ENCODE data around the gene GLRX5.
A peak's percentile ranks its signal among the peaks of the same experiment; 100 is the strongest.
"Not testable (repeated sequence)": the region's sequence is repeated elsewhere in the genome, so short reads cannot be mapped to it uniquely, and the experiment has no call there.

The GLRX5 gene

DNA sequence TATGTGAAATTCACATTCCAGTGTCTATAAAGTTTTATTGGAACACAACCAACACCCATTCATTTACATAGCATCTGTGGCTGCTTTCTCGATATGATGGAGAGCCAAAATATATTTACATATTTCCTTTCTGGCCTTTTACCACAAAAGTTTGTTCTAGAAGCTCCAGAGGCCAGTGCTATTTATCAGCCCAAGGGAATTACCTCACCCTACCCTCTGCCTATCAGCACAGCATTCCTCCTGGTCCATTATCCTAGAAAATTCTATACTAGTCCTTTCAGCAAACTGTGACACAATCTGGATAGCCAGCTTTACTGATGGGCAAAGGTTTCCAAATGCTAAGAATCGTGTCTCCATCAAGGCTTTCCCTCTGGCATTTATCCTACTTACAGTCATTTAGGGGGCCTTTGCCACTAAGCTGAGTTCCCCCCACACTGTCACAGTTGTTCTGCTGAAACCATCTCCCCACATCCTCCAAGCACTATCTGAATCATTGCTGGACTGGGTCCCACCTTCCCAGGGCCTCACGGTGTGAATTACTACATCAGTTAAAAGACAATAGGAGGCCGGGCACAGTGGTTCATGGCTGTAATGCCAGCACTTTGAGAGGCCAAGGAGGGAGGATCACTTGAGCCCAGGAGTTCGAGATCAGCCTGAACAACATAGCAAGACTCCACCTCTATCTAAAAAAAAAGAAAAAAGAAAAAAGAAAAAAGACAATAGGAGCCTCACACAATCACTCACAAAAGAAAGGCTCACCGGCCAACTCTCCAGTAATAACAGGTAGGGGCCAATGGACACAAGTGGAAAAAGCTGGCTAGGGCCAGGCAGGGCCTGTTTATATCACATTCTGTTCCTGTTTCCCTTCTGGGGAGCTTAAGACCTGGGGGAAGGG, 30.5 kb upstream of the GLRX5 start:
- ATAC-seq (replicated peaks) (peak; percentile 47), DNase-seq (no peak)
- Mint-ChIP-seq H3K36me3 (ENCODE audit: insufficient read depth) (peaks cover 18% of the 10 kb centered on the region), H3K9me3 (no peaks in the 10 kb centered on the region), H3K27ac (peak overlapping the region; percentile 85 to 90), H3K27me3 (no peaks in the 10 kb centered on the region), H3K4me3 (peak overlapping the region; percentile 61 to 75), H3K4me1 (ENCODE audit: low read depth in 2 of 2) (peaks cover 52 to 66% of the 10 kb centered on the region in 2 donors)

DNA sequence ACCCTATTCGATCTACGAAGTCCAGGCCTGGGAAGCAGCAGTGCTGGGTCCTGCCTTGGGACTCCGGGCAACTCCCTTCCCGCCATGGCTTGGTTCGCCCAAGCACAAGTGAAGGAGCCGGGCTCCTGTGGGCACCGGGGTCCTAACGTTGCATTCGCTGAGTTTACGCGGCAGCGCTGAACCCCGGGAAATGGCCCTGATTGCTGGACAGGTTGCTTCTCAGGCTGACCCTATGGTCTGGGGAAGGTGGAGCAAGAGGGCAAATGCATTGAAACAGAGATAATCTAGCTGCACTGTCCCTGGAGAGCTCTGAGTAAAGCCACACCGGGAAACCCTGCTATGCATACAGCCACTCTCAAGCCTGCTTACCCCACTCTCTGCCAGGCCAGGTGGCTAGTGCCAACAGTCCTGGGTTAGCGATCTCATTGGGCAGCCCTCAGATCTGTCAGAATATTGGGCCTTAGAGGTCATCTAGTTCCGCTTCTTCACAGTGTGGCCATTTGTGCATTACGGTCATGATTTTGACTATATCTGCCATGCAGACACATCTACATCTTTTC, 29.7 kb upstream of the GLRX5 start:
- Mint-ChIP-seq H3K9me3 (no peaks in the 10 kb centered on the region), H3K27me3 (no peaks in the 10 kb centered on the region), H3K4me1 (ENCODE audit: low read depth in 2 of 2) (peaks cover 56 to 68% of the 10 kb centered on the region in 2 donors), H3K36me3 (ENCODE audit: insufficient read depth) (peaks cover 18% of the 10 kb centered on the region), H3K27ac (peak overlapping the region; percentile 85 to 90), H3K4me3 (peak overlapping the region; percentile 61 to 75)
- DNase-seq (no peak), ATAC-seq (replicated peaks) (no peak)

DNA sequence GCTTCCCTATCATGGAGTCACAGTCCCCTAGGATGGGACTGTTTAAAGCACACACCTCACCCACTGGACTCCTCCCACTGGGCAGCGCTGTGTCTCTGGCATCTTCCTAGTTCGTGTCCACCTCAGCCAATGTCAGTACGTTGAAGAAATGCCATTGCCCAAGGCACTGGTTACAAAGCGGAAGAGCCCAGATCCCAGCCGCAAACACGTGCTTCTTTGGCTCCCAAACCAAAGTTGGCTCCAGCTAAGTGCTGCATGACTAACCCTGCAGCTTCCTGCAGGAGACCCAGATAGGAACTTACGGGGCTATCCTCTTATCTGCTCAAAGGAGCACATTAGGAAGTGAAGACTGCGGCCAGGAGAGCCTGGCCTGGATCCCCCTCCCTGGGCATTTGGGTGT, 27.7 kb upstream of the GLRX5 start:
- no peaks in the 10 kb centered on the region for H3K9me3 Mint-ChIP-seq
- ATAC-seq (replicated peaks) (no peak), DNase-seq (no peak)
- peak overlapping the region; percentile 28 to 85 for H3K27ac Mint-ChIP-seq
- peak overlapping the region in 1 of 2 donors; percentile 38 for H3K4me3 Mint-ChIP-seq
- H3K4me1 Mint-ChIP-seq (ENCODE audit: low read depth in 2 of 2), result peaks cover 50 to 61% of the 10 kb centered on the region in 2 donors
- H3K36me3 Mint-ChIP-seq (ENCODE audit: insufficient read depth), result peaks cover 14% of the 10 kb centered on the region
- no peaks in the 10 kb centered on the region for H3K27me3 Mint-ChIP-seq

DNA sequence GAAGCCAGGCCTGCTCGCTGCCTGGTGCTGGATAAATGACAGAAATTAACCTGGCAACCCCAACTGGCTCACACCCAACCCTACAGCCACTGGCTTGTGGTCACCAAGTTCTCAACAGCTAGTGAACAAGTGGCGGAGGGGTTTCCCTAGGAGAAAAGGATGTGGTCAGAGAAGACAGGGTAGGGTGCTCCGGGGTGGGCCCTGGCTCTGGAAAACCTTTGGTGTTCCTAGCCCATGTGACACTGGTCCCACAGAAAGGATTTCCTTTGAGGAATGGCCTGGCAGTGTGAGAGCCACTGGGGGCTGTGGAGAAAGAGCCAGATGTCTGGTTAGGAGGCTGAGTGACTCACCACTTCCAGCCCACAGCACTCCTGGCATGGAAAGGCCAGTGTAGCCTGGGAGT, 27.1 kb upstream of the GLRX5 start:
- ATAC-seq (replicated peaks) (peak; percentile 82), DNase-seq (no peak)
- peaks cover 11% of the 10 kb centered on the region for H3K36me3 Mint-ChIP-seq (ENCODE audit: insufficient read depth)
- peak overlapping the region; percentile 13 to 38 for H3K4me3 Mint-ChIP-seq
- H3K27ac Mint-ChIP-seq, result peak overlapping the region; percentile 85
- peaks cover 45 to 57% of the 10 kb centered on the region in 2 donors for H3K4me1 Mint-ChIP-seq (ENCODE audit: low read depth in 2 of 2)
- H3K9me3 Mint-ChIP-seq, result no peaks in the 10 kb centered on the region
- no peaks in the 10 kb centered on the region for H3K27me3 Mint-ChIP-seq

DNA sequence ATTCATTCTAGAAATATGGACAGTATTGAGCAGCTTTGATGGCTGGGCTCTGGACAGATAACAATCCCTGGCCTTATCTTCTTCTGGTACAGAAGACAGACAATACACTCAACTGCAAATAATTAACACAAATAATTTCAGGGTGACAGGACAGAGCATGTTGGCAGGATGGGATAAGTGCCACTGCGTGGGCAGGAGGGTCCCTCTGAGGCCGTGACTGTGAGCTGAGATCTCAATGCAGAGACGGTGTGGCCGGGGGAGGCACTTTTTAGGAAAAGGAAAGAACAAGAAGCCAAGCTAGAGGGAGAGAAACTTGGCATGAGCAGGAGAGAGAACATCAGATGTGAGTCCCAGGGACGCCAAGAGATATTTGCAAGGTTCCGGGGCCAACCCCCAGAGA, 26.5 kb upstream of the GLRX5 start:
- Mint-ChIP-seq H3K27me3 (no peaks in the 10 kb centered on the region), H3K36me3 (ENCODE audit: insufficient read depth) (peaks cover 11% of the 10 kb centered on the region), H3K4me1 (ENCODE audit: low read depth in 2 of 2) (peaks cover 50 to 55% of the 10 kb centered on the region in 2 donors), H3K9me3 (no peaks in the 10 kb centered on the region), H3K27ac (peak overlapping the region; percentile 85), H3K4me3 (no peak overlapping the region)
- ATAC-seq (replicated peaks) (no peak), DNase-seq (no peak)

DNA sequence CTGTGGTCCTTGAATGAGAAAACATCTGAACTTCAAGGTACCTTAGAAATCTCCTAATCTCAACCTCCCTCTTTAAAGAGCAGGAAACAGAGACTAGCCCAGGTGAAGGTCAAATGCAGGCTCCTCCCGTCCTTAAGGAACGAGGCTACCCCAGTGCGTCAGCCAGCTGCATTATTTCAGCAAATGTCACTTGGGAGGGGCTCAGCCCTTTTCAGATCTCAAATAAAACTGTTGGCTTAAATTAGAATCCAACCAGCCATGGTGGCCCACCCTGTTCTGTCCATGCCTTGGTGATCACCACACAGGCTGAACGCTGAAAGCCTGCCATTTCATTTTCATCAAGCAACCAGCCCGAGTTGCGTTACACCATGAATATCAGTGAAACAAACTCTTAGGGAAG, 25.4 kb upstream of the GLRX5 start:
- H3K9me3 Mint-ChIP-seq, result no peaks in the 10 kb centered on the region
- DNase-seq, result no peak
- no peak for ATAC-seq (replicated peaks)
- H3K4me3 Mint-ChIP-seq, result no peak overlapping the region
- peaks cover 44 to 53% of the 10 kb centered on the region in 2 donors for H3K4me1 Mint-ChIP-seq (ENCODE audit: low read depth in 2 of 2)
- peaks cover 11% of the 10 kb centered on the region for H3K36me3 Mint-ChIP-seq (ENCODE audit: insufficient read depth)
- H3K27ac Mint-ChIP-seq, result peak overlapping the region in 1 of 2 donors; percentile 85
- H3K27me3 Mint-ChIP-seq, result no peaks in the 10 kb centered on the region

DNA sequence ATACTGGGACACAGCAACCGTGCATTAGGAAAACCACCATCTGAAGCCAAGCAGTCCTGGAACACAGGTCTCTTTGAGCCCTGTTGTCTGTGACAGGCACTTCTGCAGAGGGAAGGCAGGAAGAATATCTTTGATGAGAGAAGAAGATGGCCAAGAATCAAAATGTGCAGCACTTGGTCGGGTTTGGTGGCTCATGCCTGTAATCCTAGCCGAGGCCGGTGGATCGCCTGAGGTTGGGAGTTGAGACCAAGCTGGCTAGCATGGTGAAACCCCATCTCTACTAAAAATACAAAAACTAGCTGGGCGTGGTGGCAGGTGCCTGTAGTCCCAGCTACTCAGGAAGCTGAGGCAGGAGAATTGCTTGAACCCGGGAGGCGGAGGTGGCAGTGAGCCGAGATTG, 24.5 kb upstream of the GLRX5 start:
- ATAC-seq (replicated peaks); H3K4me3 Mint-ChIP-seq; DNase-seq; H3K9me3 Mint-ChIP-seq; H3K27me3 Mint-ChIP-seq: not testable (repeated sequence)
- peaks cover 40 to 53% of the 10 kb centered on the region in 2 donors for H3K4me1 Mint-ChIP-seq (ENCODE audit: low read depth in 2 of 2)
- peaks cover 11% of the 10 kb centered on the region for H3K36me3 Mint-ChIP-seq (ENCODE audit: insufficient read depth)
- H3K27ac Mint-ChIP-seq, result peak overlapping the region; percentile 5 to 87

DNA sequence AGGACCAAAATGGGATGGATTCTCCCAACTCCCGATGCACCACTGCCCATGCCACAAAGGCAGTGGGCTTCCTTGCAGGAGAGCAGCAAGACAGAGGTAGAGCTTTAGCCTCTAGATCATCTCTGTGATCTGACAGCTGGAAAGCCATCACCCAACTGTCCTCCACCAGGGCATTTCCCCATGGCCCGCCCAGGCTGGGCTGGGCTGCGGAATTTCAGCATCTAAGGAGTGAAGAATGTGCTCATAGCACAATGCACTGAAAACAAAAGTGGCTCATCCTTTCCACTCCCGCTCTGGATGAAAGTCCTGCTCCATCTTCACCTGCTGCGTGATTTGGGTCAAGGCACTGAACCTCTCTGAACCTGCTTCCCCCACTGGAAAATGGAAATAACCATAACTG, 24.0 kb upstream of the GLRX5 start:
- peaks cover 40 to 53% of the 10 kb centered on the region in 2 donors for H3K4me1 Mint-ChIP-seq (ENCODE audit: low read depth in 2 of 2)
- ATAC-seq (replicated peaks), result no peak
- H3K9me3 Mint-ChIP-seq, result no peaks in the 10 kb centered on the region
- peaks cover 11% of the 10 kb centered on the region for H3K36me3 Mint-ChIP-seq (ENCODE audit: insufficient read depth)
- no peak for DNase-seq
- no peak overlapping the region for H3K4me3 Mint-ChIP-seq
- no peaks in the 10 kb centered on the region for H3K27me3 Mint-ChIP-seq
- no peak overlapping the region for H3K27ac Mint-ChIP-seq

DNA sequence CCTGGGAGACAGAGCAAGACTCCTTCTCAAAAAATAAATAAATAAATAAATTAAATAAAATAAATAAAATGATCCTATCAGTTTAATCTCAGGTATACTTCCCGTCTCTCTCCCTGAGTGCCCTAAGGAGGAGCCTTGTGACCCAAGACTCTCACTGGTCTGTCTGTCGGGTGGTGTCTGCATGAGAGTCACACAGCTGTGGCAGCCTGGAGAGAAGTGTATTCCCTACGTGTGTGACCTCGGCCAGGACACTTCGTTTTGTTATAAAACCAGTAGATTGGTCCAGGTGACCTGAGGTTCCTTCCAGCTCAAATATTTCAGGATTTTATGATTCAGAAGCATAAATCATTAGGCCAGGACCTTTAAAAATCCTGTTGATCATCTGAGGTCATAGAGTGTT, 23.2 kb upstream of the GLRX5 start:
- ATAC-seq (replicated peaks), result no peak
- DNase-seq, result no peak
- Mint-ChIP-seq H3K9me3 (no peaks in the 10 kb centered on the region), H3K27ac (peak overlapping the region; percentile 67 to 74), H3K27me3 (no peaks in the 10 kb centered on the region), H3K36me3 (ENCODE audit: insufficient read depth) (peaks cover 11% of the 10 kb centered on the region), H3K4me3 (no peak overlapping the region), H3K4me1 (ENCODE audit: low read depth in 2 of 2) (peaks cover 39 to 54% of the 10 kb centered on the region in 2 donors)

DNA sequence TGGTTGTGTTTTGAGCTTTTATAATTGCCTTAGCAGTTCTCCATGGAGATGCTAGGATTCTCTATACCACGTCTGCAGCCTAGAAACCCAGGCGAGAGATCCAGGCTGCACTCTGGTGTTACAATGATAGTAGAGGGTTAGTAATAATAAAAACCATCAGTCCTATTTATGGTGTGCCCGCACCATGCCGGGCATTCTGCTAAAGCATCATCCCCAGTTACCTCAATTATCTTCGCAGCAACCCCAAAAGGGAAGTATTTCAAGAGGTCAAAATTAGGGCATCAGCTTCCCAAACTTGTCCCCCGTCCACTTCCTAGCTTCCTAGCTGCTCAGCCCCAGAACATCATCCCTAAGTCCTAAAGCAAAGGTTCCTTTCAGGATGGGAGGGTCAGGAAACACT, 21.6 kb upstream of the GLRX5 start:
- no peak overlapping the region for H3K4me3 Mint-ChIP-seq
- ATAC-seq (replicated peaks) (no peak), DNase-seq (no peak)
- peaks cover 18% of the 10 kb centered on the region for H3K36me3 Mint-ChIP-seq (ENCODE audit: insufficient read depth)
- H3K4me1 Mint-ChIP-seq (ENCODE audit: low read depth in 2 of 2), result peaks cover 41 to 54% of the 10 kb centered on the region in 2 donors
- peak overlapping the region; percentile 95 for H3K27ac Mint-ChIP-seq
- no peaks in the 10 kb centered on the region for H3K9me3 Mint-ChIP-seq
- no peaks in the 10 kb centered on the region for H3K27me3 Mint-ChIP-seq

DNA sequence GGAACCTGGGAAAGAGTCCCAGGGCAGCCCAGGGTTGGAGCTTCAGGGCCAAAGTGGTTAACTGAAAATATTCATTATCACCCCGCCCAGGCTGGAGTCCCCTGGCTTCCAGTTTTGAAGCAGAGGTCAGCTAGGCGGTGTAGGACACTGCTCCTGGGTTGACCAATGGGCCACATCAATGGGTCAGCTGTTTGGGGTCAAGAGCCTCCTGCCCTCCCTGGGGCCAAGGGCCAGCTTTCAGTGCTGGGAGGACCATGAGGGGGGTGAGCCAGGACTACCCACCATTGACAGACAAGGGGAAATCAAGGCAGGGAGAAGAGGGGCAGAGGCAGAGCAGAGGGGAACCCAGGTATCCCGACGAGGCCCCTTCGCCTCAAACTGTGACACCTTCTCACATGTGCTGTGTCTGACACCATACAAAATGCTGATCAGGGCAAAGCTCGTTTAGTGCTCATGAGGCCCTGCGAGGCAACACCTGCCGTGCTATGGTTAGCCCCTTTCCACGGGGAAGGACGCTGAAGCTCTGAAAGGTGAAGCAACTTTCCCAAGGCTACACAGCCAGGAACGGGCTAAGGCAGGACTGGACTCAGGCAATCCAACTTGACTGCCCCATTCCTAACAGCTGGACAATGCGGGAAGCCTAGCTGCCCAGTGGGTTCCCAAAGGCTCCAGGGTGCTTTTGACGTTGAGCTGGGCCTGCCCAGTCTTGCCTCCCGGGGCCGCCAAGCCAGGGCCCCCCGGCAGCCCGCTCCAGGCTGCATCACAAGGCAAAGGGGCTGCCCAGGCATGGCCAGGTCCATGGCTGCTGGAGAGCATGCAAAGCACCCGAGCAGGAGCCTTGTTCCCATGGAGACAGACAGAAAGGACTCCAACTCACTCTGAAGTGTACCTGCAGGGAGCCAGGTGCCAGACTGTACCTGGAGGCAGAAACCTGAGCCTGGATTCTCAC, 20.4 kb upstream of the GLRX5 start:
- Mint-ChIP-seq H3K4me1 (ENCODE audit: low read depth in 2 of 2) (peaks cover 50 to 59% of the 10 kb centered on the region in 2 donors), H3K9me3 (no peaks in the 10 kb centered on the region), H3K27me3 (no peaks in the 10 kb centered on the region), H3K4me3 (peak overlapping the region; percentile 89 to 90), H3K27ac (peak overlapping the region; percentile 95), H3K36me3 (ENCODE audit: insufficient read depth) (peaks cover 24% of the 10 kb centered on the region)
- no peak for DNase-seq
- ATAC-seq (replicated peaks), result no peak

DNA sequence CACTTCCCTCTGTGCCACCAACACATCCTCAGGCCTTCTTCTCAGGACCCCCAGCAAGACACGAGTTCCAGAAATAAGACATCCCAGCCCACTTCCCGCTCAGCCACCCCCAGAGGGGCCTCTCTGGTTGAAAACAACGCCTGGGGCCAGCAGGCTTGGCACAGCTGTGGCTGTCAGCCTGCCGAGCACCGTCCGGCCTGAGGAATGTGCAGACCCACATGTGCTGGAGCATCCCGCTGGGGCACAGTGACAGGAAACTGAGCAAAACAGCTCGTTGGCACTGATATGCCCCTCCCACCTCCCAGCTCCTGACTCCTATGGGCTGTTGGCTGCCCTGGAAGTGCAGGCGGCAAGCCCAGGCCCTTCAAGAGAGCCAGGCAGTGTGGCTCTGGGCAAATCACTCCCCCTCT, 19.8 kb upstream of the GLRX5 start:
- Mint-ChIP-seq H3K27me3 (no peaks in the 10 kb centered on the region), H3K36me3 (ENCODE audit: insufficient read depth) (peaks cover 24% of the 10 kb centered on the region), H3K27ac (peak overlapping the region; percentile 95), H3K9me3 (no peaks in the 10 kb centered on the region), H3K4me1 (ENCODE audit: low read depth in 2 of 2) (peaks cover 51 to 61% of the 10 kb centered on the region in 2 donors), H3K4me3 (peak overlapping the region; percentile 89 to 90)
- DNase-seq (no peak), ATAC-seq (replicated peaks) (no peak)

Measured in effector memory CD8-positive, alpha-beta T cell (primary cell).